Measurements from ENCODE around the gene BOLA3. TPM values are rescaled to one million over a fixed set of nuclear protein-coding genes. Genes with fewer than 3 reads are reported as not detected.
"Not testable (repeated sequence)": the region's sequence is repeated elsewhere in the genome, so short reads cannot be mapped to it uniquely, and the experiment has no call there.

The BOLA3 gene
- total RNA-seq, 1 experiment from 2014 or later: 54.6 TPM

- H3K4me3 ChIP-seq: no peak overlapping the region
These were observed 46.0 kb downstream of the BOLA3 start for GRCh38 chr2:74101574-74102300.

GRCh38 chr2:74100254-74101216 lies 47.2 kb downstream of the BOLA3 start:
- no peak for DNase-seq
- Histone ChIP-seq H3K36me3 (peaks cover 35% of the 10 kb centered on the region), H3K4me3 (no peak overlapping the region), H3K27me3 (no peaks in the 10 kb centered on the region), H3K9me3 (replicated peaks) (no peaks in the 10 kb centered on the region), H3K4me1 (no peaks in the 10 kb centered on the region), H3K27ac (no peak overlapping the region)

More at GRCh38 chr2:74101574-74102300, 46.0 kb downstream of the BOLA3 start:
- Histone ChIP-seq H3K27ac (no peak overlapping the region), H3K4me1 (no peaks in the 10 kb centered on the region), H3K27me3 (no peaks in the 10 kb centered on the region), H3K36me3 (peaks cover 31% of the 10 kb centered on the region), H3K9me3 (replicated peaks) (no peaks in the 10 kb centered on the region)
- DNase-seq: no peak

- H3K4me3 ChIP-seq: no peak overlapping the region
- no peaks in the 10 kb centered on the region for H3K27me3 ChIP-seq
- H3K27ac ChIP-seq: no peak overlapping the region
- H3K4me1 ChIP-seq: no peaks in the 10 kb centered on the region
- H3K36me3 ChIP-seq: peaks cover 36% of the 10 kb centered on the region
- DNase-seq: no peak
- no peaks in the 10 kb centered on the region for H3K9me3 ChIP-seq (replicated peaks)
These were observed 47.9 kb downstream of the BOLA3 start for GRCh38 chr2:74099835-74100234.

- no peak for DNase-seq
- H3K27ac ChIP-seq: no peak overlapping the region
- no peak overlapping the region for H3K4me3 ChIP-seq
- no peaks in the 10 kb centered on the region for H3K4me1 ChIP-seq
- no peaks in the 10 kb centered on the region for H3K27me3 ChIP-seq
- peaks cover 36% of the 10 kb centered on the region for H3K36me3 ChIP-seq
- no peaks in the 10 kb centered on the region for H3K9me3 ChIP-seq (replicated peaks)
These were observed 48.4 kb downstream of the BOLA3 start for GRCh38 chr2:74099271-74099670.

GRCh38 chr2:74097574-74097973 lies 50.1 kb downstream of the BOLA3 start:
- no peak overlapping the region for H3K27ac ChIP-seq
- H3K36me3 ChIP-seq: peaks cover 45% of the 10 kb centered on the region
- DNase-seq: no peak

GRCh38 chr2:74096052-74096451 lies 51.7 kb downstream of the BOLA3 start:
- H3K36me3 ChIP-seq: peaks cover 45% of the 10 kb centered on the region
- no peak for DNase-seq

More at GRCh38 chr2:74097574-74097973, 50.1 kb downstream of the BOLA3 start:
- no peak overlapping the region for H3K4me3 ChIP-seq
- H3K4me1 ChIP-seq: no peaks in the 10 kb centered on the region
- no peaks in the 10 kb centered on the region for H3K9me3 ChIP-seq (replicated peaks)
- no peaks in the 10 kb centered on the region for H3K27me3 ChIP-seq

GRCh38 chr2:74095632-74096031 lies 52.1 kb downstream of the BOLA3 start:
- H3K4me3 ChIP-seq: no peak overlapping the region
- no peaks in the 10 kb centered on the region for H3K4me1 ChIP-seq
- H3K36me3 ChIP-seq: peaks cover 45% of the 10 kb centered on the region
- no peaks in the 10 kb centered on the region for H3K27me3 ChIP-seq
- H3K9me3 ChIP-seq (replicated peaks): no peaks in the 10 kb centered on the region
- no peak overlapping the region for H3K27ac ChIP-seq
- DNase-seq: no peak

More at GRCh38 chr2:74096052-74096451, 51.7 kb downstream of the BOLA3 start:
- Histone ChIP-seq H3K4me1 (no peaks in the 10 kb centered on the region), H3K27ac (no peak overlapping the region), H3K9me3 (replicated peaks) (no peaks in the 10 kb centered on the region), H3K4me3 (no peak overlapping the region), H3K27me3 (no peaks in the 10 kb centered on the region)

- no peak overlapping the region for H3K4me3 ChIP-seq
- H3K27me3 ChIP-seq: no peaks in the 10 kb centered on the region
- no peaks in the 10 kb centered on the region for H3K9me3 ChIP-seq (replicated peaks)
- H3K4me1 ChIP-seq: no peaks in the 10 kb centered on the region
- peaks cover 40% of the 10 kb centered on the region for H3K36me3 ChIP-seq
- DNase-seq: no peak
- no peak overlapping the region for H3K27ac ChIP-seq
These were observed 53.4 kb downstream of the BOLA3 start for GRCh38 chr2:74094291-74094690.

- Histone ChIP-seq H3K4me1 (no peaks in the 10 kb centered on the region), H3K9me3 (replicated peaks) (no peaks in the 10 kb centered on the region), H3K27me3 (no peaks in the 10 kb centered on the region), H3K36me3 (peaks cover 36% of the 10 kb centered on the region), H3K27ac (no peak overlapping the region), H3K4me3 (no peak overlapping the region)
- no peak for DNase-seq
These were observed 53.9 kb downstream of the BOLA3 start for GRCh38 chr2:74093840-74094239.

GRCh38 chr2:74093426-74093825 lies 54.3 kb downstream of the BOLA3 start:
- Histone ChIP-seq H3K36me3 (peaks cover 36% of the 10 kb centered on the region), H3K9me3 (replicated peaks) (no peaks in the 10 kb centered on the region), H3K4me3 (no peak overlapping the region), H3K4me1 (no peaks in the 10 kb centered on the region), H3K27ac (no peak overlapping the region), H3K27me3 (no peaks in the 10 kb centered on the region)
- DNase-seq: no peak

GRCh38 chr2:74092275-74092674 lies 55.4 kb downstream of the BOLA3 start:
- Histone ChIP-seq H3K27ac (no peak overlapping the region), H3K4me1 (no peaks in the 10 kb centered on the region), H3K4me3 (no peak overlapping the region), H3K27me3 (no peaks in the 10 kb centered on the region), H3K9me3 (replicated peaks) (no peaks in the 10 kb centered on the region), H3K36me3 (peaks cover 48% of the 10 kb centered on the region)
- DNase-seq: no peak

GRCh38 chr2:74091391-74091790 lies 56.3 kb downstream of the BOLA3 start:
- H3K27me3 ChIP-seq: no peaks in the 10 kb centered on the region
- no peak overlapping the region for H3K4me3 ChIP-seq
- DNase-seq: no peak
- no peaks in the 10 kb centered on the region for H3K4me1 ChIP-seq
- H3K9me3 ChIP-seq (replicated peaks): no peaks in the 10 kb centered on the region
- no peak overlapping the region for H3K27ac ChIP-seq
- peaks cover 52% of the 10 kb centered on the region for H3K36me3 ChIP-seq

- Histone ChIP-seq H3K4me3 (no peak overlapping the region), H3K27me3 (no peaks in the 10 kb centered on the region), H3K4me1 (no peaks in the 10 kb centered on the region), H3K36me3 (peaks cover 47% of the 10 kb centered on the region), H3K27ac (no peak overlapping the region), H3K9me3 (replicated peaks) (no peaks in the 10 kb centered on the region)
- no peak for DNase-seq
These were observed 57.6 kb downstream of the BOLA3 start for GRCh38 chr2:74089816-74090745.

GRCh38 chr2:74088676-74089075 lies 59.0 kb downstream of the BOLA3 start:
- not testable (repeated sequence) for H3K9me3 ChIP-seq (replicated peaks); H3K27me3 ChIP-seq; DNase-seq; H3K27ac ChIP-seq; H3K4me1 ChIP-seq; H3K4me3 ChIP-seq
- H3K36me3 ChIP-seq: peaks cover 47% of the 10 kb centered on the region
